ENCODE data around the gene IL4I1.
A peak's percentile ranks its signal among the peaks of the same experiment; 100 is the strongest.
"Not testable (repeated sequence)": the region's sequence is repeated elsewhere in the genome, so short reads cannot be mapped to it uniquely, and the experiment has no call there.

IL4I1 gene, protein sequence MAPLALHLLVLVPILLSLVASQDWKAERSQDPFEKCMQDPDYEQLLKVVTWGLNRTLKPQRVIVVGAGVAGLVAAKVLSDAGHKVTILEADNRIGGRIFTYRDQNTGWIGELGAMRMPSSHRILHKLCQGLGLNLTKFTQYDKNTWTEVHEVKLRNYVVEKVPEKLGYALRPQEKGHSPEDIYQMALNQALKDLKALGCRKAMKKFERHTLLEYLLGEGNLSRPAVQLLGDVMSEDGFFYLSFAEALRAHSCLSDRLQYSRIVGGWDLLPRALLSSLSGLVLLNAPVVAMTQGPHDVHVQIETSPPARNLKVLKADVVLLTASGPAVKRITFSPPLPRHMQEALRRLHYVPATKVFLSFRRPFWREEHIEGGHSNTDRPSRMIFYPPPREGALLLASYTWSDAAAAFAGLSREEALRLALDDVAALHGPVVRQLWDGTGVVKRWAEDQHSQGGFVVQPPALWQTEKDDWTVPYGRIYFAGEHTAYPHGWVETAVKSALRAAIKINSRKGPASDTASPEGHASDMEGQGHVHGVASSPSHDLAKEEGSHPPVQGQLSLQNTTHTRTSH
- total RNA-seq, result 1.0 to 52.3 (median 27.1) reads per million in 9 experiments

GRCh38 chr19:49896863-49897621, at the start of gene IL4I1:
Gene IL4I1 (minus strand): TSS chr19:49896887. CDS start chr19:49896160, 727 bp downstream.
- Mint-ChIP-seq H3K9me3 (no peaks in the 10 kb centered on the region), H3K27ac (peak within 1 kb of the TSS; percentile 98 to 99), H3K36me3 (ENCODE audit: insufficient read depth) (peaks cover 2% of the 10 kb centered on the region), H3K27me3 (no peaks in the 10 kb centered on the region), H3K4me3 (peak within 1 kb of the TSS; percentile 74 to 86), H3K4me1 (ENCODE audit: low read depth in 2 of 2) (peaks cover 24 to 47% of the 10 kb centered on the region in 2 donors)
- DNase-seq (peak; percentile 69 to 77 (median 76)), ATAC-seq (replicated peaks) (peak; percentile 66)

DNA sequence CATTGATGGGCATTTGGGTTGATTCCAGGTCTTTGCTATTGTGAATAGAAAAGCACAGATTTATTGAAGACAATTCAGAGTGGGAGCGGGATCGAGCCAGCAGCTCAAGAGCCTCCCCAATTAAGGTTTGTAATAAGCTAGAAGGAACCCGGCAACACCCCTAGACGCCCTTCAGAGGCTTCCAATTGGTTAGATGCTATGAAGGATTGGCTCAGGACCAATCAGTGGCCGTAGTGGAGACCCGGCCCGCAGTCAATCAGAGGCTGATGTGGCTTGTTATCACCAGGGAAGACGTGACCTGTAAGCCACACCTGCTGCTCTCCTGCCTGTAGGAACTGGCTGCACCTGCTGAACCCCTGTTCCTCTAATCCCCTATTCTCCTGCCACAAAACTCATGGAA, 49.7 kb upstream of the IL4I1 start:
- Mint-ChIP-seq H3K27ac (no peak overlapping the region), H3K4me3 (no peak overlapping the region), H3K27me3 (peaks cover 47 to 68% of the 10 kb centered on the region in 2 donors), H3K4me1 (ENCODE audit: low read depth in 2 of 2) (peaks cover 0 to 2% of the 10 kb centered on the region in 2 donors), H3K36me3 (ENCODE audit: insufficient read depth) (no peaks in the 10 kb centered on the region), H3K9me3 (no peaks in the 10 kb centered on the region)
- ATAC-seq (replicated peaks) (no peak), DNase-seq (no peak)

DNA sequence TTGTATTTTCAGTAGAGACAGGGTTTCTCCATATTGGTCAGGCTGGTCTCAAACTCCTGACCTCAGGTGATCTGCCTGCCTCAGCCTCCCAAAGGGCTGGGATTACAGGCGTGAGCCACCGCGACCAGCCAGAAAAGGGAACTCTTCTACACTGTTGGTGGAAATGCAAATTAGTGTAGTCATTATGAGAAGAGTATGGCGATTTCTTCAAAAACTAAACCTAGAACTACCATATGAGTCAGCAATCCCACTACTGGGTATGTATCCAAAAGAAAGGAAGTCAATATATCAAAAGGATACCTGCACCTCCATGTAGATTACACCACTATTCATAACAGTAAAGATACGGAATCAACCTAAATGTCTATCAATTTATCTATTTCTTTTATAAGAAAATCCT, 47.9 kb upstream of the IL4I1 start:
- H3K4me1 Mint-ChIP-seq (ENCODE audit: low read depth in 2 of 2); ATAC-seq (replicated peaks); H3K4me3 Mint-ChIP-seq; H3K9me3 Mint-ChIP-seq; H3K27ac Mint-ChIP-seq; DNase-seq; H3K36me3 Mint-ChIP-seq (ENCODE audit: insufficient read depth): not testable (repeated sequence)
- peaks cover 30 to 65% of the 10 kb centered on the region in 2 donors for H3K27me3 Mint-ChIP-seq

DNA sequence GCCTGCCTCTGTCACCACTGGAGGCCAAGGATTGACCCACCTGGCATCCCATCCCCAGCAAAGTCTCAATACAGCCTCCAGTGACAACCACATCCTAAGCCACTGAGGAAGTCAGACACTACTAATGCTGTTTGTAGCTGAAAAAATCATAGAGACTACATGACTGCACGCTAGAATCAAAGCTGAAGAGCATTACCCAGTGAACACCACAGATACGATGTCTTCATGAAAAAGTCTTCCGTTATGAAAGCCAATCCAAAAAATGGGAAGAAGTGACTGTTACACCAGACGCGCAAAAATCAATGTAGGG, 43.8 kb upstream of the IL4I1 start:
- Mint-ChIP-seq H3K4me1 (ENCODE audit: low read depth in 2 of 2) (peaks cover 0 to 12% of the 10 kb centered on the region in 2 donors), H3K27ac (no peak overlapping the region), H3K4me3 (no peak overlapping the region), H3K27me3 (peaks cover 24 to 46% of the 10 kb centered on the region in 2 donors), H3K36me3 (ENCODE audit: insufficient read depth) (peaks cover 7% of the 10 kb centered on the region), H3K9me3 (no peaks in the 10 kb centered on the region)
- DNase-seq (no peak), ATAC-seq (replicated peaks) (no peak)

- H3K4me1 Mint-ChIP-seq (ENCODE audit: low read depth in 2 of 2), result peaks cover 0 to 12% of the 10 kb centered on the region in 2 donors
- ATAC-seq (replicated peaks) (no peak), DNase-seq (no peak)
- peaks cover 7% of the 10 kb centered on the region for H3K36me3 Mint-ChIP-seq (ENCODE audit: insufficient read depth)
- no peak overlapping the region for H3K27ac Mint-ChIP-seq
- peaks cover 24 to 41% of the 10 kb centered on the region in 2 donors for H3K27me3 Mint-ChIP-seq
- peak overlapping the region in 1 of 2 donors; percentile 17 for H3K4me3 Mint-ChIP-seq
- no peaks in the 10 kb centered on the region for H3K9me3 Mint-ChIP-seq
Measured at GRCh38 chr19:49939721-49940481, 43.2 kb upstream of the IL4I1 start.

- Mint-ChIP-seq H3K4me3 (no peak overlapping the region), H3K4me1 (ENCODE audit: low read depth in 2 of 2) (peaks cover 2 to 13% of the 10 kb centered on the region in 2 donors), H3K27me3 (peaks cover 14 to 36% of the 10 kb centered on the region in 2 donors), H3K36me3 (ENCODE audit: insufficient read depth) (peaks cover 7% of the 10 kb centered on the region), H3K27ac (no peak overlapping the region), H3K9me3 (no peaks in the 10 kb centered on the region)
- DNase-seq (no peak), ATAC-seq (replicated peaks) (no peak)
Measured at GRCh38 chr19:49938662-49939061, 42.0 kb upstream of the IL4I1 start.

GRCh38 chr19:49937750-49938381, 41.2 kb upstream of the IL4I1 start:
- Mint-ChIP-seq H3K36me3 (ENCODE audit: insufficient read depth) (peaks cover 7% of the 10 kb centered on the region), H3K4me3 (no peak overlapping the region), H3K27ac (no peak overlapping the region), H3K27me3 (peaks cover 6 to 28% of the 10 kb centered on the region in 2 donors), H3K4me1 (ENCODE audit: low read depth in 2 of 2) (peaks cover 10 to 19% of the 10 kb centered on the region in 2 donors), H3K9me3 (no peaks in the 10 kb centered on the region)
- peak; percentile 75 to 77 (median 76) for DNase-seq
- peak; percentile 55 for ATAC-seq (replicated peaks)

DNA sequence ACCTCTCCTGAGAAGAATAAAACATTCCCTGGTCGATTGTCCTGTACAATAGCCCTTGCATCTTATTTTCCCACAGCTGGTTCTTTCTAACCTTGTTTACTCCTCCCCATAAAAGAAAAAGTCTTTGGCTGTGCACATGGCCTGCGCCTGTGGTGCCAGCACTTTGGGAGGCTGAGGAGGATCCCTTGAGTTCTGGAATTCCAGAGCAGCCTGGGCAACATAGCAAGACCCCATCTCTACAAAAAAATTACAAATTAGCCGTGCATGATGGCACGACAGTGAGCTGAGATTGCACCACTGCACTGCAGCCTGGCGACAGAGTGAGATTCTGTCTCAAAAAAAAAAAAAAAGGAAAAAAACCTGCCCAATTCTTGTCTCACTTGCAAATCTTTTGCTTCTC, 39.9 kb upstream of the IL4I1 start:
- peaks cover 19 to 27% of the 10 kb centered on the region in 2 donors for H3K4me1 Mint-ChIP-seq (ENCODE audit: low read depth in 2 of 2)

DNA sequence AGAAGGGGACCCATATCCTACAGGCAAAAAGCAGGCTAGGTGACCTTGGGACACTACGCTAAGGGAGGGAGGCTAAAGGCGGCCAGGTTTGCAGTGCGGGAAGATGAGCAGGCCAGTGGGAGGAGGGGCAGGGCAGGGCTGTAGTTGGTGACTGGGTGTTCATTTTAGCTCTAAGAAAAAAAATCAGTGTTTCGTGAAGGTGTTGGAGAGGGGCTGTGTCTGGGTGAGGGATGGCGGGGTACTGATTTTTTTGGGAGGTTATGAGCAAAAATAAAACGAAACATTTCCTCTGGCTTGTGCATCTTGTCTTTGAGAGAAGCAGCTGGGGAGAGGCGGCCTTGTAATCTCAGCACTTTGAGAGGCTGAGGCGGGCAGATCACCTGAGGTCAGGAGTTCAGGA, 37.0 kb upstream of the IL4I1 start:
- no peaks in the 10 kb centered on the region for H3K9me3 Mint-ChIP-seq
- peaks cover 38% of the 10 kb centered on the region for H3K36me3 Mint-ChIP-seq (ENCODE audit: insufficient read depth)
- ATAC-seq (replicated peaks) (no peak), DNase-seq (no peak)
- H3K4me3 Mint-ChIP-seq, result peak overlapping the region in 1 of 2 donors; percentile 75
- peaks cover 42 to 43% of the 10 kb centered on the region in 2 donors for H3K4me1 Mint-ChIP-seq (ENCODE audit: low read depth in 2 of 2)
- no peaks in the 10 kb centered on the region for H3K27me3 Mint-ChIP-seq
- peak overlapping the region in 1 of 2 donors; percentile 66 for H3K27ac Mint-ChIP-seq

More for the DNA sequence above, 39.9 kb upstream of the IL4I1 start:
- no peak for DNase-seq
- Mint-ChIP-seq H3K36me3 (ENCODE audit: insufficient read depth) (peaks cover 18% of the 10 kb centered on the region), H3K27me3 (peaks cover 0 to 17% of the 10 kb centered on the region in 2 donors), H3K27ac (no peak overlapping the region), H3K9me3 (no peaks in the 10 kb centered on the region), H3K4me3 (no peak overlapping the region)
- no peak for ATAC-seq (replicated peaks)

DNA sequence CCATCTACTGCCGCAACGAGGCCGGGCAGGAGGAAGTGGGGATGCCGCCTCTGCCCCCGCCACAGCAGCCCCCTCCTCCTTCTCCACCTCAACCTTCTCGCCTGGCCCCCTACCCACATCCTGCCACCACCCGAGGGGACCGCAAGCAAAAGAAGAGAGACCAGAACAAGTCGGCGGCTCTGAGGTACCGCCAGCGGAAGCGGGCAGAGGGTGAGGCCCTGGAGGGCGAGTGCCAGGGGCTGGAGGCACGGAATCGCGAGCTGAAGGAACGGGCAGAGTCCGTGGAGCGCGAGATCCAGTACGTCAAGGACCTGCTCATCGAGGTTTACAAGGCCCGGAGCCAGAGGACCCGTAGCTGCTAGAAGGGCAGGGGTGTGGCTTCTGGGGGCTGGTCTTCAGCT, 36.0 kb upstream of the IL4I1 start:
- Mint-ChIP-seq H3K9me3 (no peaks in the 10 kb centered on the region), H3K4me1 (ENCODE audit: low read depth in 2 of 2) (peaks cover 48 to 49% of the 10 kb centered on the region in 2 donors), H3K27me3 (no peaks in the 10 kb centered on the region), H3K27ac (peak overlapping the region; percentile 66 to 72), H3K36me3 (ENCODE audit: insufficient read depth) (peaks cover 47% of the 10 kb centered on the region), H3K4me3 (peak overlapping the region; percentile 37 to 75)
- DNase-seq (peak; percentile 44 to 65 (median 52)), ATAC-seq (replicated peaks) (peak; percentile 35)

- H3K27ac Mint-ChIP-seq, result peak overlapping the region in 1 of 2 donors; percentile 72
- no peak for ATAC-seq (replicated peaks)
- peaks cover 49% of the 10 kb centered on the region for H3K36me3 Mint-ChIP-seq (ENCODE audit: insufficient read depth)
- H3K4me3 Mint-ChIP-seq, result peak overlapping the region; percentile 37 to 75
- DNase-seq, result no peak
- H3K4me1 Mint-ChIP-seq (ENCODE audit: low read depth in 2 of 2), result peaks cover 51 to 55% of the 10 kb centered on the region in 2 donors
- H3K27me3 Mint-ChIP-seq, result no peaks in the 10 kb centered on the region
- H3K9me3 Mint-ChIP-seq, result no peaks in the 10 kb centered on the region
Measured at GRCh38 chr19:49932041-49932451, 35.4 kb upstream of the IL4I1 start.

- no peak overlapping the region for H3K27ac Mint-ChIP-seq
- H3K4me3 Mint-ChIP-seq, result peak overlapping the region; percentile 75 to 100
- peaks cover 50% of the 10 kb centered on the region for H3K36me3 Mint-ChIP-seq (ENCODE audit: insufficient read depth)
Measured at GRCh38 chr19:49931293-49932040, 34.8 kb upstream of the IL4I1 start.

More at GRCh38 chr19:49931293-49932040, 34.8 kb upstream of the IL4I1 start:
- DNase-seq, result no peak
- Mint-ChIP-seq H3K9me3 (no peaks in the 10 kb centered on the region), H3K27me3 (no peaks in the 10 kb centered on the region), H3K4me1 (ENCODE audit: low read depth in 2 of 2) (peaks cover 52 to 55% of the 10 kb centered on the region in 2 donors)
- ATAC-seq (replicated peaks), result no peak

Measured in effector memory CD8-positive, alpha-beta T cell (primary cell).